ENCODE measurements around the gene C4orf50.

C4orf50 gene

DNA sequence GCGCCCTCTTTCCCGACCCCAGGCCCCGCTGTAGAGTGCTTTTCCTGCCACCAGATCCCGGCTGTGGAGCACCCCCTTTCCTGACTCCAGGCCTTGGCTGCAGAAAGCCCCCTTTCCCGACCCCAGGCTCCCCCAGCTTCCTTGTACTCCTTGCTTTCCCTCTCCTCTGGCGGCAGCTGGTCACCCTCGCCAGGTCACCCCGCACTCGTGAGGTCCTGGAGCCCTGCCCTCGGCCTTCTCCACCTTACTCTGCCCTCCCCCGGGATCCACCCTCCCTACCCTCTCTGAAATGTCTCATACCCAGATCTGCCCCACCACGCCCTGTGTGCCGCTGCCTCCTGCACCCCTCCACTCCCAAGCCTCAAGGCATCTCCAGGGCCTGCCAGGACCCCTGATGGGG lies 25.0 kb upstream of the C4orf50 start:
- DNase-seq: no peak

DNA sequence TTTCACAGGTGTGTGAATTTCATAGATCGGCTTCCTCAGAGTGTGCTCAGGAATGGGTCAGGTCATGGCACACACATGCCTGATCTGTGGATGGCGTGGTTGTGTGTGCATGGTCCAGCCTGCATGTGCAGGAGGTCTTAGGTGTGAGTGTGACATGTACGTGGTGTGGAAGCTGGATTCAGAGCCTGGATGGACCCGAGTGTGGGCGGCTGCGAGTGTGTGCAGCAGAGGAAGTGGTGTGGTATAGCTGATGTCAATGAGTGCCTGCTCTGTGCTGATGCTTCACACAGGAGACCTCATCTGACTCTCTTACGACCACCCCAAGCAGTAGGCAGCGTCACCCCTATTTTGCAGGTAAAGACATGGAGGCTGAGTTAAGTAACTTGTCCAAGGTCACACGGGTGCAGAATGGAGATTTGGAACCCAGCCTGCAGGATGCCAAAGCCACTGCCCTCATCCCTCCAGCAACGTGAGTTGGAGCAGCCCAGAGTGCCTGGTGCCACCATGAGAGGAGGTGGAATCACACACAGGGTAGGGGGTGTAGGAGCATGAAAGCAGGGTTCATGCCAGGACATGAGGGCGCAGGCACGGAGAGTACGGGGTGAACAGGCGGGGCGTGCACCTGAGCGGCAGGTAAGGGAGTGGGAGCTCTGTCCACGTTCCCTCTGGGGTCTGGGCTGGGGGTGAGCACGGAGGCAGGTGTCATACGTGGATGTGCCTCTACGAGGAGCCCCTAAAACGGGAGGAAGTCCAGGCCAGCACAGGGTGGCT lies 24.2 kb upstream of the C4orf50 start:
- DNase-seq: no peak

DNA sequence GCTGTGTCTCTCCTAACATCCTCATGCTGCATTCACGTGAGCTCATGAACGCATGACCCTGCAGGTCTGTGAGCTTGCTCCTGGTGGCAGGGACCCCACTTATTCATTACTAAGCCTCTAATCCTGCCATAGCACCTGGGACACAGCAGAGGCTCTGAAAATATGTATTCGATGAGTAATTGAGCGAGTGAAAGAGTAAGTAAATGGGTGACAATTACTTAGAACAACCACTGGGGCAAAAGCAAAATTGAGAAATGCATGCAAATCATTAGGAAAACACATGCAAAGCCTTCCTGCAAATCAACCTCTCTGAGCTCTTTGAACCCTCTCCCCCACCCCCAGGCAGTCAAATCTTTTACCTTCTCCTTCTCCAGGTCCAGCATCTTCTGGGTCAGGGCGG lies 23.6 kb upstream of the C4orf50 start:
- DNase-seq: no peak

DNA sequence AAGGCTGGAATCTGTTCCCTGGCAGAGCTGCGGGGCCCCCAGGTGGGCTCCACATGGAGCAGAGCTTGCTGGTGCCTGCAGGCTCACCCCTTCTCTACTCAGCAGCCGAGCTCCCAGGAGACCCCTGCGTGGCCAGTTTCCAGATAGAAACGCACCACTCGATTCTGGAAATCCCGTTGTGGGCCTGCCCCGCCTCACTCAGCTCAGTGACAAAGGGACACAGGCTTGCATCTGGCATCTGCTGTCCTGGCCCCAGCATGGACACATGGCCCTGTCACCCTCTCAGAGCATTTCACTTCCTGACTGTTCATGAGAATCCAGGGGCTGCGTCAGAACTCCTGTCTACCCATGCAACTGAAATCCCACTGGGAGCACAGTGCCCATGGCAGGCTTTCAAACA lies 20.5 kb upstream of the C4orf50 start:
- DNase-seq: no peak

DNA sequence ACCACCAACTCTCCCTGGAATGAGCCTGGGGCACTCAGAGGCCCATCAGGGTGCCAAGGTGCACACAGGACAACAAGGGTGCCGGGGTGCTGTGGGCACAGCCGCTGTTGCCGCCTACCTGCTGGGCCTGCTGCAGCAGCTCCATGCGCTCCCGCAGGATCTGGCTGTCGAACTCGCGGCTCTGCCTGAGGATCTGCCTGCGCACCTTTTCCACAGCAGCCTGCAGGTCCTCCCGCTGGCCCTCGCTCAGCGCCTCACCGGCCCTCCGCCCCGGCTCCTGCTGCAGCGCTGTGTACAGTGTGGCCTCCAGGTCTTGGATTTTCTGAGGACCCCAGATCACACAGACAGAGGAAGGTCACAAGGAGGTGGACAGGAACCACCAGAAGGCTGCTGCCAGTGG lies 17.6 kb upstream of the C4orf50 start:
- no peak for DNase-seq

DNA sequence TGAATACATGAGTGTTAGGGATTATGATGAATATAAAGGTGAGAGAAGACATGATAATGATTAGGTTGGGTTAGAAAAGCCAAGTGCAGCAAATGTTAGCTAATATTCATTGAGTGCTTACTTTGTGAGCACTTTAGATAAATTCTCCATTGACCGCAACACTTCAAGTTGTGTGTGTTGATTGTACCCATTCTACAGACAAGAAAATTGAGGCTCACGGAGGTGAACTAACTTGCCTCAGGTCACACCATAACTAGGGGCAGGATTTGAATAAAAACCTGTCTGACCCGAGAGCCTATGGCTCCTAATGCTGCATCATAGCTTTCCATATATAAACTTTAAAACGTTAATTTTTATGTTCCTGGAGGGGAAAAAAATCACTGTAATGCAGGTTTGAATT lies 15.2 kb upstream of the C4orf50 start:
- no peak for DNase-seq

DNA sequence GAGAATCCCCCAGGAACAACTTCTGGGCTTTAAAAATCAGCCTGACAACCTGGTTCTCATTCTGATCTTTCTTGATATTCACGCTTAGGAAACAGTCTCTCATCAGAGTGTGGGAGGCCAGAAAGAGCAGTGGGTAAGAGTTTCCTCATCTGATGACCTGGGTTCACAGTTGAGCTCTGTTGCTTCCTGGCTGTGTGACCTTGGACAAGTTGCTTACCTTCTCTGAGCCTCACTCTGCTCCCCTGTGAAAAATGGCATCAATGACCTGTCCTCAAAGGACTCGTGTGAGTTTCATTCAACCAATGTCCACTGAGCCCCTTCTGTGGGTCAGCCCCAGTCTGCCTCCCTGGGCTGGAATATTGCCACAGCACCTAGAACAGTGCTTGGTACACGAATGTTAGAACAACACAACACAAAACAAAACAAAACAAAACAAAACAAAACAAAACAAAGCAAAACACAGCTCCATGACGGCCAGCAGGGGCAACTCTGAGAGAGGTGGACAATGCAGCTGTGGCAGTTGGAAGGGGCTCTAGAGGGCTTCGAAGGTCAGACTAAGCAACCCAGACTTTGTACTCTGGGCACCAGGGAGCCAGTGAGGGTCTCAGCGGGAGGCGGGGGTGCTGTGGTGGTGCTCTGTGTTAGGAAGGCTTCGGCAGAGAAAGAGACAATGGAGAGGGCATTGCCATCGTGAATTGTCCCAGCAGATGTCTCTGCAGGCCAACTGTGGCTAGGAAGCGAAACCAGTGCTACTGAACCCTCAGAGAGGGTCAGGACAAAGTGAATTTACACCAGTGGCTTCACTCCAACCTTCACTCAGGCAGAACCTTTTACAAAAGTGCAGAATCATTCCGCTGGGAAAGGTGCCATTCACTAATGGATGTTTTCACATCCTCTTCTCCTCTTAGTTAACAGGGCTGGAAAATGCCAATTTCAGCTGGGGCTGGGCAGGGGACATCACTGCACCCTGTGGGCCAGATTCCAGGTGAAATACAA lies 14.3 kb upstream of the C4orf50 start:
- DNase-seq: no peak

DNA sequence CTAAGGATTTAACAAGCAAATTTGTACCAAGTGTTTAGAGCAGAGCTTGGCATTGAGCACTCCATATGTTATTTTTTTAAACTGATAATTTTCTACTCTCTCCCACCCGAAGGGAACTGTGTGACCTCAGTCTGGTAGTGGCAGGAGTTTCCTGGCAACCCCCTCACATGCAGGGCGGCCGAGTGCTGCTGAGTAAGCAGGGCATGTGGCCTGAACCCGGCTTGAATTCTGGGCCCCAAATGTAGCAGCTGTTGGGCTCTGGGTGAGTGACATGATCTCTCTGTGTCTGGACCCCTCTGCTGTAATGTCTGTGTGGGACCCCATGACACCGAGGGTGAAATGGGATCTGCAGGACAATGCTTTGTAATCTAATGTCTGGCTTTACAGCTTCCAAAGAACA lies 13.6 kb upstream of the C4orf50 start:
- DNase-seq: no peak

DNA sequence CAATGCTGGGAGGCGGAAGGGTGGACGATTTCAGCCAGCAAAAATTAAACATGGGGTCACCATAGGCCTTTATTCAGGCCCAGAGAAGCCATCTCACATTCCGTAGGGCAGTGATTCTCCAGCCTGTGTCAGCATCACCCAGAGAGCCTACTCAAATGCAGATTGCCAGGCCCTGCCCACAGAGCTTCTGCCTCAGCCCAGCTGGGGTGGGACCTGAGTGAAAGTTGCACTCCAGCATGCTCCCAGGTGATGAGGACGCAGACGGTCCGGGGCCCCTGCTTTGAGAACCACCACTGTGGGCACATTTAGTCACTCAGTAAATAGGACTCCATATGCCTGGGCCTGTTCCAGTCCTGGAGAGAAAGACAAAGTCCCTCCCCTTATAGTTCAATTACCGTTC lies 12.4 kb upstream of the C4orf50 start:
- no peak for DNase-seq

DNA sequence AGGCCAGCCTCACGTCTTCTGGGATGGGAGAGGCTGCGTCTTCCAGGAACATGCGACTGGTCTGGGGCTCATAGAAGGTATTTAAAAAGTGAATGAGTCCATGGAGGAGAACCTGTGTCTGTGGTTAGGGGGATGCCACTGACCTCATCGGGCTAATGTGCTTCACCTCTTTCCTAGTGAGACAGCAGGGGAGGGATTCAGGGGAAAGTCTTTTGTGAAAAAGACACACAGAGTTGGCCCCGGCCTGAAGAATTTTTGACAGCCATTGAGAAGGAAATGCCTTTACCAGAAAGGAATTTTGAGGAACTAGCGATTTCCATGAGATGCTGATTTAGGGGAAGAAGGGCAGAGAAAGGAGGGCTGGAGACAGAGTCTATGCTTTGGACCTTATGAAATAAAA lies 11.0 kb upstream of the C4orf50 start:
- DNase-seq: no peak

DNA sequence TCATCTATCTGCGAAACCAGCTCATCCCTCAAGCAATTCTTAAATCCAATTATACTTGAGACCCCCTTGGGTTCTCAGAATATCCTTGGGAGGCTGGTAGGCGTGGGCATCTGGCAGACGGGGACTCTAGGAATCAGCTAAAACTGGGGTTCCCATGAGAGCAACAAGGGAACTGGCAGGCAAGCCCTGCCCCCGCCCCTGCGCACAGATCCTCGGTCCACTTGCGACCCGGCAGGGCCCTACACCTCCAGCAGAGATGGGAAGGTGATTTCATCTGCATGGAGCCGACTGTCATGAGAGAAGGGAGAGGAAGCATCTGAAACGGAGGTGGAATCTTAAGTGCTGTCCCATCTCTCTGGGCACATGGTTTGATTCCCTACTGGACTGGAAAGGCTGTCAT lies 9.9 kb upstream of the C4orf50 start:
- DNase-seq: no peak

DNA sequence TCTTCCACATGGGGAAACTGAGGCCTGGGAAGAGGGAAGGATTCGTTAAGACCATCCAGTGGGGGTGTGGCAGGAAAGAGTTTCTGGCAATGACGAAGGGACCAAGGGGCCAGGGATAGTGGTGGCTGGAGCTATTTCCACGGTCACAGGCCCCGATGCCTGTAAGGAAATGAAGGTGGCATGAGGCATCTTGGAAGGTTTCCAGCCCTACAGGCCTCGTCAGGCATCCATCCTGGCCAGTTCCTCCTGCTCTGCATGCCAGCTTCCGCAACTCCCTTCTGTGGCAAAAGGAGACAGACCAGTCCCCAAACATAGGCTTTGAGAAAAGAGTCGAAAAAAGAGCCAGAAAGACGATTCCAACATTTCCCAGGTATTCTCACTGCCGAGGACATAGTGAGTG lies 9.2 kb upstream of the C4orf50 start:
- DNase-seq: no peak

DNA sequence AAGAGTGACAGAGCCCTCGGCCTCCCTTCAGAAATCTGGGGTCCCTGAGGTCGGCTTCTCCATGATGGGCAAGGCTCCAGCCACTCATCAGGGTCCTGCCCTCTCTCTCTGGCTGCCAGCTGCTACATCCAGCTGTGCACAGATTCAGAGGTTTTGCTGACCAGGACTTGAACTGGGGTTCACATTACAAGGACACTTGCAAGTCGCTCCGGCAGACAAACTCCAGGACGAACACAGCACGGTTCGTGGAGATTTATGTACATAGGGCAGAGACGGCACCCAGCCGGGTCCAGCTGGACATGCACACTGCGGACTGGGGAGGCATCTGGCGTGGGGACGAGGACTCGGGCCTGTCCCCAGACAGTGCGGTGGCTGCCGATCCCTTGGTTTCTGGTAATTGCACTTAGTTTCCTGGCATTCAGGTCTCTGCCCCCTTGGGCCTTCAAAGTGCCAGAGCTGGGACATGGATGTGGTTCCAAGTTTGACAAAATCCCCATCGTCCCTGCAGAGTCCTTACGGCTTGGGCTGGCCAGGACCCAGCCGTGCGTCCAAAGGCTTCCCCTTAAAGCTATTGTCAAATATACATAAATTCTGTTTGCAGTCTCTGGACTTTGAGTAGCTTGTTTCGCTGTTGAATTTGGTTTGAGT lies 6.2 kb upstream of the C4orf50 start:
- no peak for DNase-seq

DNA sequence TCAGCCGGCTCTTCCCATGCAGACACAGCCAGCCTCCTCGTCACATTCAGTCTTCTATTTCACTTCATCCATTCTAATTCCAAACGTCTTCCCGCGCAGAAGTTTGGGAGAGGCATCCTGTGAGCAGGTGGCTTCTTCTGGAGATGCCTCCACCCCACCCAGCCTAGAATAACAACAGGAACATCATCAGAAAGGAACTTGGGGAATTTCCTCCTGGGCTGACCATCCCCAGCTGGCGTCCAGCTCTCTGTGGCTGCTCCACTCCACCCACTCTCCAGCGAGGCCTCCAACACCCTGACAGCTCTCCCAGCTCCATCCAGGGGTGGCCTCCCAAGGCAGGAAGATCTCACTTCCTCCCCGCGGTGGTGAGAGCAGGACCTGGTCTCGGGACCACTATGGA lies 5.5 kb upstream of the C4orf50 start:
- no peak for DNase-seq

DNA sequence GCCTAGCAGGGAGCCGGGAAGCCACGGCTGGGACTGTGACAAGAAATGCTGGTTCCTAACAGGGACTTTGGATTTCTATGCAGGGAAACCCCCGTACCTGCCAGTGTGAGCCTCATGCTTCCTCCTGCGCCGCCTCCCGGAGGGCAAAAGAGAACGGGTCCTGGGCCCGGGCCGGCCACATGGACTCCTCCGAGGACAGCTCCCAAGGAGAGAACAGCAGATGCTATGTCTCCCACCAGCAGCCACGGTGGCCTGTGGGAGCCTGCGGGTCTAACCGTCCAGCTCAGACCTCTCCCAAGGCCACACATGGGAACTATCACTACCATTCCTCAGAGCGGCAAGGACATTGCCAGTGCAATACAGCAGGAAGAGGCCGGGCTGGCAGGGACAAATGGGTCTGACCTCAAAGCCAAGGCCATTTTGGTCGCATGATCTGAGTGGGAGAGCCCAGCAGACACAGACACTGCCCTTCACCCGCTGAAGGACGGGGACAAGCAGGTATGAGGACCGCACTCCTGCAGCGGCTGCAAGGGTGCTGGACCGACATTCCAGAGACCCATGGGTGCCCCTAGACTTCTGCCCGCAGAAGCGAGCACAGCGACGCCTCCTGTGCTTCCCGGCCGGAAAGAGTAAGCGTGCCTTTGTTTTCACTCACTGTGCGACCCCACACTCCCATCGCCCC lies 4.5 kb upstream of the C4orf50 start:
- no peak for DNase-seq

DNA sequence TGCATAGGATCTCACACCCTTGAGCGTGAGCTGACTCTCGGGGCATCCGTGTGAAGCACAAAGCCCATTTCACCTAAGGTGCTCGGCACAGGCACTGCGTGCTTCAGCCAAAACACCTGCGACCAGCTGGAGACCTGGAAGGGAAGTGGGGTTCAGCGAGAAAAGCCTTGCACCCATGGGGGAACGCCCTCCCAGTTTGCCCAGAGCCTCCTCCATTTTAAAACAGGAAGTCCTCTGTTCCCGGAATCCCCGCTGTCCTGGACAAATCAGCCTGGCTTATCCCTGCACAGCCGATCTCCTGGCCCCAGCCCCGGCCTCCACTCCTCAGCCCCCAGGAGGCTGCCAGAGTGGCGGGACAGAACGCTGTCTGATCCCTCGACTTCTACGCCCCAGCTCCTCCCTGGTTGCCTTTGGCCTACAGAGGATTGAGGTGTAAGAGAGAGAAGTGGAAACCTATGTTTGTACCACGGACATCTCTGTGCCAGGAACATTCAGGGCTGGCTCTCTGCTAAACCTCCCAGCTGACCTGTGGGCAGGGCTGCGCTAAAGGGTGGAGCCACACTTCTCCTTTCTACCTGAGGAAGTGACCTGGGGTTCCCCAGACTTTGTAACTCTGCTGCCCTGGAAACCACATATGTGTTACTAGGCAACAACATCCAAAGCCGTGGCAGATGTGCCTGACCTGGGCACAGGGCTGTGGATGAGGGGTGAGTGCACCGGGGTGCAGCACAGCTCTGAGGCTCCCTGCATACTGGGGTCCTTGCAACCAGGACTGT lies 3.8 kb upstream of the C4orf50 start:
- DNase-seq: no peak

DNA sequence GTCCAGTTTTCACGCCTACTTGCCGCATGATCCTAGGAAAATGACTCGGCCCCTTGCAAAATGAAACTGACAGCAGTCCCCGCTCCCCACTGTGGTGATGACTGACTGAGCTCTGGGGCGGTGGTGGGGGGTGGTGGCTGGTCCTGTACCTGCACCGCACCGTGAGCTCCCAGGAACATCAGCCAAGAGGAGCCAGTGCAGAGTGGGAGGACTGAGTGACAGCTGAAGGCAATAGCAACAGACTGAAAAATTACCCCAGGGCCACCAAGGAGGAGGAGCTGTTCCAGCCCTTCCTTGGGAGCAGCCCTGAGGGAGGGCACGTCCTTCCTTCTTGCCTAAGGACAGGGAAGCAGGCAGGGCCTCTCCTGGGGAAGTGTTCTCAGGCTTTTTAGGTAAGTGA lies 2.4 kb upstream of the C4orf50 start:
- DNase-seq: no peak

DNA sequence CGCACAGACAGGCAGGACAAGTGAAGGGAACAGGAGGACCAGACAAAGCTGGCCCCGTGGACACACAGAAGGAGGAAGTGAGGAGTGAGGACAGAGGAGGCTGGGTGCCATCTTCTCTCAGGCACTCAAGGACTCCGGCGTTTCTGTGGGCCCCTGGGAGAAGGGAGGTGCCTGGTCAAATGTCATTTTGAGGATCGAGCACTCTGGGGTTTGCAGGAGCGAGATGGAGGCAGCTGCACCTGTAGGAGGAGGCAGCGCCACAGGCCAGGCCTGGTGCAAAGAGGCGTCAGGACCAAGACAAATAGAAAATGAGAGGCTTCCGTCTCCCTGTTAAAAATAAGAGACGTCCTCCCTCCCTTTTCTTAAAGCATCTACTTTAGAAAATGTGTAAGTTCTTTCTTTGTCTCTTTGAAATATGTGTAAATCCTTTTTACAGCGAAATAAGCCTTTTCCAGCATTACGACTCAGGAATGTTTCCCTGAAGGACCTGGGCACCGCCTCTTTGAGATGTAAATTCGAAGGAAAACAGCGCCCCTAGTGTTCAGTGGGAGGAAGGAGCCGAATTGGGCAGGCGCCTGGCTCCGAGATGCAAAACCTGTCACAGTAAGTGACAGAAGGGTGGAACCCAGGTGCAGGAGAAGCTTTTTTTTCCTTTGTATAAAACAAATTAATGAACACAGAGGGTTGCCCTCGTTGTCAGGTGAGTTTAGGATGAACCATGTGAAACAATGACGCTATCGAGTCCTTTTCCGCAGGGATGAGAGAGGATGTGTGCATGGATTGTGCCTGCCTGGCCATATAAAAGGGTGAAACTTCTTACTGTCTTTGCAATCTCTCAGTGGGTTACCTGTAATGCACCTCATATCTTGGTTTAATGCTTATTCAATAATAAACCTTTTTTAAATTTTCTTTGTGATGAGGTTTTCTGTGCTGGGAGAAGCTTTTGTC lies 1.4 kb upstream of the C4orf50 start:
- peak; percentile 41 for DNase-seq

DNA sequence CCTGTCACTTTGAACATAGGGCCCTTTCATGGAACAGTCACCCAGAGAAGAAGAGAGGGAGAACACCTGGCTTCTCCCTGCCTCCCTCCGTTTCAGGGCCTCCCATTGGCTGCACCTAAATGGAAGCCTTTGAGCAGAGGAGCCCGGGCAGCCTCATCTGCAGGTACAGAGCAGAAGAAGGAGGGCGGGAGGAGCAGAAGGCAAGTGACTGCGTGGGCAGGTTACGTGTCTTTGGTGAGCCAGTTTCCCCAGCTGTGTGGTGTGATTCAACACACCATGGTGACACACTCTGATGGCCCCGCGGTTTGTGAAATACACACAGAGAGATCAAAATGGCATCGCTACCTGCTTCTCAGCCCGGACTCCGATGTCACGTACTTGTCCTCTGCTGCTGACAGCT lies 431 bp downstream of the C4orf50 start:
- no peak for DNase-seq

DNA sequence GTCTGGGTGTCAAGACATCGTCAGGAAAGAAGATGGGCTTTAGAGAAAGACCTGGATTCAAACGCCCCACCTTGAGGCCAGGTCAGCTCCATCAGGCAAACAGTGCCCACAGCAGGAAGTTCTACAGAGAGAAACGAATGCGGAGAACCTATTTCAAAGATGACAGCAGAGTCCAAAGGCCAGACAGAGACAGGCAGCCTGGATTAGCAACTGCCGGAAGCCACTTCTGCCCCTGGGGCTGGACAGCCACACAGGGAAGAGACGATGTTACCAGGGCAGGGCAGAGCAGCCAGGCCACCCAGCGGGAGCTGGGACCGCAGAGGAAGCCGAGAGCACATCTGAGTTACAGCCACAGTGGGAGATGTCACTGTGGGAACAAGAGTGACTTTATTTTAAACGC lies 1.2 kb downstream of the C4orf50 start:
- no peak for DNase-seq

DNA sequence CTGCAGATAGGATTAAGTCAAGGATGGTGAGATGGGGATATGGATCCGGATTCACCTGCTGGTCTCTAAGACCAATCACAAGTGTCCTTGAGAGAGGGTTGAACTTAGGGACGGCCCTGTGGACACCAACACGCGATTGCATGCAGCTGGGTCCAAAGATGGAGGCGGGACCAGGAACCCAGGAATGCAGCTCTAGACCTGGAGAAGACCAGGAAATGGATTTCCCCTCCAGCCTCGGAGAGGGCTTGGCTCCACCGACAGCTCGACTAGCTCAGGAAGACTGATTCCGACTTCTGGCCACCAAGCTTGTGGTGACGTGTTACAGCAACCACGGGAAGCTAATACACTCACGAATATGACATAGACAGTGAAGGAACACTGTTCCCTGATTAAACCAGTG lies 4.7 kb downstream of the C4orf50 start:
- DNase-seq: no peak

Data from stimulated activated CD4-positive, alpha-beta T cell treated with anti-CD3 and anti-CD28 coated beads, Interleukin-15, amount 100 ng/mL, for 24 hours (primary cell).